GM10266 (cell line): ENCODE results near the gene SUGT1.

Experiments
- DNase-seq: peaks from one replicate; pipeline ENCODE4 v3.0.0; 2012; ENCODE audit errors: extremely low spot score
- CTCF ChIP-seq: IDR thresholded peaks from 2 replicates; pipeline ENCODE4 v1.5.1; 2012; ENCODE audit warnings: mild to moderate bottlenecking, low read depth; ENCODE audit not compliant: control insufficient read depth, insufficient read depth; ENCODE audit errors: missing control alignments

The SUGT1 gene

GRCh38 chr13:52739468-52740071, 86.9 kb downstream of the SUGT1 start, which contains the start of gene CNMD:
TSS of gene CNMD (minus strand) at chr13:52739820. CDS start at chr13:52739701, 119 bp downstream.
- no peak for DNase-seq
- TF ChIP-seq CTCF, result no peak

GRCh38 chr13:52743569-52743968, 90.9 kb downstream of the SUGT1 start:
- DNase-seq, result no peak

GRCh38 chr13:52743988-52744387, 91.4 kb downstream of the SUGT1 start:
- no peak for DNase-seq
- TF ChIP-seq CTCF, result no peak

More at GRCh38 chr13:52743569-52743968, 90.9 kb downstream of the SUGT1 start:
- no peak for TF ChIP-seq CTCF

- TF ChIP-seq CTCF, result no peak
- no peak for DNase-seq
Observed at GRCh38 chr13:52744842-52745375, 92.3 kb downstream of the SUGT1 start.

GRCh38 chr13:52746141-52746540, 93.5 kb downstream of the SUGT1 start:
- DNase-seq, result no peak

GRCh38 chr13:52749419-52749818, 96.8 kb downstream of the SUGT1 start:
- no peak for DNase-seq
- no peak for TF ChIP-seq CTCF

More at GRCh38 chr13:52746141-52746540, 93.5 kb downstream of the SUGT1 start:
- TF ChIP-seq CTCF, result no peak
